ENCODE results near the gene PCSK2.

Gene PCSK2

DNA sequence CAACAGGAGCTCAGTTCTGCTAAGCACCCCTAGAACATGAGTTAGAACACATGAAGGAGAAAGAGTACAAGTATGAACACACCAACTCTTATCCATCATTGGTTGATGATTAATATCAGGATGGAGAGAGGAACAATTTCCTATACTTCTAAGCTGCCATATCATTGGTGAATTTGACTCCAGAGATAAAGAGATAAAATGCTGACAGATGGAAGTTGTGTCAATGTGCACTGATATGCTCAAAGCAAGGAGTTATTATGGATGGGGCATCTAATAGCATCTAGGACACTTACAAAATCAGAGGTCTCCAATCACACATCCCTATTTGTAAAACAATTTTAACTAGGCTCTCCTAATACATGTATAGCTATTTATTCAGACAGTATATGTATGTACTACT is 159.0 kb downstream of the PCSK2 start:
- no peak overlapping the region for H3K27ac Mint-ChIP-seq
- no peak for DNase-seq
- H3K4me1 Mint-ChIP-seq: no peaks in the 10 kb centered on the region
- no peak overlapping the region for H3K4me3 Mint-ChIP-seq
- H3K27me3 Mint-ChIP-seq: peaks cover 23% of the 10 kb centered on the region
- no peaks in the 10 kb centered on the region for H3K9me3 Mint-ChIP-seq
- ATAC-seq: no peak

GRCh38 chr20:17390655-17391054 is 163.8 kb downstream of the PCSK2 start:
- H3K27me3 Mint-ChIP-seq: peaks cover 8% of the 10 kb centered on the region
- H3K27ac Mint-ChIP-seq: no peak overlapping the region
- H3K4me1 Mint-ChIP-seq: no peaks in the 10 kb centered on the region
- DNase-seq: no peak
- H3K4me3 Mint-ChIP-seq: no peak overlapping the region
- no peak for ATAC-seq
- peaks cover 0 to 4% of the 10 kb centered on the region in 2 donors for H3K9me3 Mint-ChIP-seq

GRCh38 chr20:17391127-17391771 is 164.4 kb downstream of the PCSK2 start:
- Mint-ChIP-seq H3K4me1 (no peaks in the 10 kb centered on the region), H3K4me3 (no peak overlapping the region), H3K9me3 (peaks cover 0 to 4% of the 10 kb centered on the region in 2 donors), H3K27me3 (peaks cover 8% of the 10 kb centered on the region), H3K27ac (no peak overlapping the region)
- ATAC-seq: no peak
- no peak for DNase-seq

- Mint-ChIP-seq H3K4me1 (no peaks in the 10 kb centered on the region), H3K27me3 (no peaks in the 10 kb centered on the region), H3K4me3 (no peak overlapping the region), H3K27ac (no peak overlapping the region), H3K9me3 (peaks cover 0 to 4% of the 10 kb centered on the region in 2 donors)
- DNase-seq: no peak
- no peak for ATAC-seq
Observed at GRCh38 chr20:17394411-17394810, 167.6 kb downstream of the PCSK2 start.

GRCh38 chr20:17395729-17396128 is 168.9 kb downstream of the PCSK2 start:
- no peaks in the 10 kb centered on the region for H3K4me1 Mint-ChIP-seq
- DNase-seq: no peak
- no peak overlapping the region for H3K4me3 Mint-ChIP-seq
- no peak for ATAC-seq
- H3K27ac Mint-ChIP-seq: no peak overlapping the region
- H3K27me3 Mint-ChIP-seq: no peaks in the 10 kb centered on the region
- H3K9me3 Mint-ChIP-seq: peaks cover 0 to 4% of the 10 kb centered on the region in 2 donors

DNA sequence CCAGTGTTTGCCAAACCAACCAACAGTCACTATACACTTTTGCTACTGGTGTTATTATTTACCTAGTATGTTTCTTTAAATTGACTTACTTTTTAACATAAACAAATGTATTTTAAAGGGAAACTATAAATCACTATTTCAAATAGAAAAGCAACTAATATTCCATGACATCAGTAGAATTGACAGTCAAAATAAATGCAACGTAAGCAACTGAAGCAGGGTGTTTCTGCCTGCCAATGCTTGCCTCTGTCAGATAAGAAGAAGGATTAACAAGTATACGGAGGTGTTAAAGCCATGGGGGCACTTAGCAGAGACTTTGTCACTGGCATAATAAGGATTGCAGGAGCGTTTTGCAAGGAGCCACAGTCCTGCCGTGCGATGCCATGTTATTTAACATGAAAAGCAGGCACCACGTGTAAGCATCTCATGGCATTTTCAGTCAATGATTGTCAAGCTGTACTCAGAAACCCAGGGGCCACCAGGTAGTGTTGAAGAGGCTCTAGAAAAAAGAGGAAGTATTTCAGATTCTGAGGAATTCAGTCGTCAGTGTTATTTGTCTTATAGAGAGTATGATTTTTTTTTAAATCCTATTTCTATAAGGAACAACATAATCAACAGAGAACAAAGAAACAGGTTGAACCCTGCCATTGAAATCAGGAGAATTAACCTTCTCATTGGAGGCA is 172.6 kb downstream of the PCSK2 start:
- H3K9me3 Mint-ChIP-seq: no peaks in the 10 kb centered on the region
- no peaks in the 10 kb centered on the region for H3K27me3 Mint-ChIP-seq
- DNase-seq: no peak
- no peaks in the 10 kb centered on the region for H3K4me1 Mint-ChIP-seq
- no peak overlapping the region for H3K4me3 Mint-ChIP-seq
- ATAC-seq: no peak
- H3K27ac Mint-ChIP-seq: peak overlapping the region in 1 of 2 donors; percentile 2

GRCh38 chr20:17403461-17403860 is 176.6 kb downstream of the PCSK2 start:
- ATAC-seq (no peak), DNase-seq (no peak)
- H3K4me3 Mint-ChIP-seq: no peak overlapping the region
- no peaks in the 10 kb centered on the region for H3K4me1 Mint-ChIP-seq
- no peak overlapping the region for H3K27ac Mint-ChIP-seq
- no peaks in the 10 kb centered on the region for H3K9me3 Mint-ChIP-seq
- H3K27me3 Mint-ChIP-seq: peaks cover 12% of the 10 kb centered on the region

- DNase-seq (no peak), ATAC-seq (no peak)
- Mint-ChIP-seq H3K9me3 (no peaks in the 10 kb centered on the region), H3K4me3 (no peak overlapping the region), H3K27ac (no peak overlapping the region), H3K27me3 (peaks cover 12% of the 10 kb centered on the region), H3K4me1 (no peaks in the 10 kb centered on the region)
Observed at GRCh38 chr20:17406051-17406590, 179.3 kb downstream of the PCSK2 start.

GRCh38 chr20:17407550-17407949 is 180.7 kb downstream of the PCSK2 start:
- H3K4me1 Mint-ChIP-seq: no peaks in the 10 kb centered on the region
- H3K4me3 Mint-ChIP-seq: no peak overlapping the region
- peaks cover 12% of the 10 kb centered on the region for H3K27me3 Mint-ChIP-seq
- ATAC-seq (no peak), DNase-seq (no peak)
- H3K27ac Mint-ChIP-seq: no peak overlapping the region
- no peaks in the 10 kb centered on the region for H3K9me3 Mint-ChIP-seq

DNA sequence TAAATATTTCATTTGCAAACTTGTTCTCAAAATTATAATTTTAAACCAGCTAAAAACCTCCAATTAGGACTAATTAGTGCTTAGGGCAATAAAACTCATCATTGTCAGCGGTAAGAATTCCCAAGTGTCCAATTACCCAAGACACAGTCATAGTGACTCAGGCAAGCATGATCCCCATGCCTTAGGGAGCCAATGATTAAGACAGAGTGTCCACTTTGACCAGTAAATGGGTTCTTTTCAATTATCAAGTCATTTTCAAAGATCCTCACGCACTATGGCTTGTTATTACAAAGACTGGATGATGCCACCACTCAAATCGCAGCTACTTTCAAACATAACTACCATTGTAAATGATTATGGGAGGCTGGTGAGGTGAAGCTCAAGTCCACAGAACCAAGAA is 190.4 kb downstream of the PCSK2 start:
- Mint-ChIP-seq H3K9me3 (peaks cover 7 to 12% of the 10 kb centered on the region in 2 donors), H3K4me1 (no peaks in the 10 kb centered on the region), H3K27ac (no peak overlapping the region), H3K4me3 (no peak overlapping the region), H3K27me3 (peaks cover 22% of the 10 kb centered on the region)
- DNase-seq (no peak), ATAC-seq (no peak)

DNA sequence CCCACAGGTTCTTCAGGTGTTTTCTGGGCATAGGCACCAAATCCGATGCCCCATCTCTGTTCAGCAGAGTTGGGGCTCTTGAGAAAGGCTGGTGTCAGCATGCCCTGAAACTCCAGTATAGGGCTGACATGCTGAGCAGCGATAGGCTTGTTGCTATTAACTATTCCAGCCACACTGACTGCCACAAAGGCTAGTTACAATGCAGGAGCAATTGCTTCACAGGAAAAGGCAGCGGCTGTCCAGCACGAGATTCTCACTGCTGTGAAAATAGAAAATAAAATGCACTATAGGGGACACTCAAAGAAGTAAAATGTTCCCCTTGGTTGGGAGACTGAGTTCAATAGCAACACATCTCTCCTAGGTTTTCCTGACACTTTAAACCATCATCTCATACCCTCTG is 191.9 kb downstream of the PCSK2 start:
- no peak for ATAC-seq
- Mint-ChIP-seq H3K4me1 (no peaks in the 10 kb centered on the region), H3K4me3 (no peak overlapping the region), H3K9me3 (peaks cover 4 to 6% of the 10 kb centered on the region in 2 donors), H3K27me3 (peaks cover 22% of the 10 kb centered on the region), H3K27ac (no peak overlapping the region)
- DNase-seq: no peak

- Mint-ChIP-seq H3K4me3 (no peak overlapping the region), H3K27me3 (peaks cover 22% of the 10 kb centered on the region), H3K27ac (no peak overlapping the region), H3K9me3 (no peaks in the 10 kb centered on the region), H3K4me1 (no peaks in the 10 kb centered on the region)
- DNase-seq (no peak), ATAC-seq (no peak)
Observed at GRCh38 chr20:17419479-17420041, 192.7 kb downstream of the PCSK2 start.

DNA sequence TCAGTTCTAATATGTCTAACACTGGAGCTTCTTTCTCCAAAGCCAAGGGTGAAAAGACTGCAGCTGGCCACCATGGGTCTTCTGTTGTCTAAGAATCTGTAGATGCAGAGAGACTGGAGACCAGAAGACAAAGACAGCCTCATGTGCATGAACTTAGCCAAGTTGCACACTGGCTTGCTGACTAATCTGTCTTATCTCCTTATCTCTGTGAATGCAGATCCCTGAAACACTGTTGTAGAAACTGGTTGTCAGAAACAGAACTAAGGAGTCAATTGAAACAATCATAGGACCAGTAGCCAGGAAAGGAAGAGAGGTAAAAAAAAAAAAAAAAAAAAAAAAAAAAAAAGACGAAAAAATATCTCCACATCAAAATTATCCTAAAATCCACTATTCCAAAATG is 194.7 kb downstream of the PCSK2 start:
- DNase-seq (no peak), ATAC-seq (no peak)
- no peaks in the 10 kb centered on the region for H3K9me3 Mint-ChIP-seq
- peaks cover 22% of the 10 kb centered on the region for H3K27me3 Mint-ChIP-seq
- no peak overlapping the region for H3K4me3 Mint-ChIP-seq
- no peaks in the 10 kb centered on the region for H3K4me1 Mint-ChIP-seq
- H3K27ac Mint-ChIP-seq: no peak overlapping the region

DNA sequence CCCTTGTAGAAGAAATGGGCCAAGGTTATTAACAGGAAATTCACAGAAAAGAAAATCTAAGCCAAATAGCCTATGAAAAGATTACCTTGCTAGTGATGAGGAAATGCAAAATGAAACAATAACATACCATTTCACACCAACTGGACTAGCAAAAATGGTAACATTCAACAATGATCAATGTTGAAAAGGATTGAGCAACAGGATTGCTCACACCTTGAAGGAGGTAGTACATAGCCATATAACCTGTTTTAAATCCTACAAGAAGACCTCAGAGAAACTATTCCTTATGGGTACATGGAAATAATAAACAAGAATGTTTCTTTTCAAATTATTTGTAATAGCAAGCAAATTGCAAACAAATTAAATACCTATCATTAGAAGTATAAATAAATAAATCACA is 196.9 kb downstream of the PCSK2 start:
- peaks cover 7% of the 10 kb centered on the region for H3K27me3 Mint-ChIP-seq
- H3K9me3 Mint-ChIP-seq: no peaks in the 10 kb centered on the region
- no peaks in the 10 kb centered on the region for H3K4me1 Mint-ChIP-seq
- DNase-seq (no peak), ATAC-seq (no peak)
- H3K27ac Mint-ChIP-seq: no peak overlapping the region
- no peak overlapping the region for H3K4me3 Mint-ChIP-seq

GRCh38 chr20:17427638-17428037 is 200.8 kb downstream of the PCSK2 start:
- H3K27ac Mint-ChIP-seq: no peak overlapping the region
- no peak overlapping the region for H3K4me3 Mint-ChIP-seq
- peaks cover 26% of the 10 kb centered on the region for H3K27me3 Mint-ChIP-seq
- H3K4me1 Mint-ChIP-seq: peaks cover 10% of the 10 kb centered on the region
- no peak for DNase-seq
- no peaks in the 10 kb centered on the region for H3K9me3 Mint-ChIP-seq
- no peak for ATAC-seq
